Heart right ventricle (tissue), 16 donors: ENCODE results near the gene EGR1. TPM values are rescaled to one million over a fixed set of nuclear protein-coding genes. Genes with fewer than 3 reads are reported as not detected.

Experiments used
- ATAC-seq, 8 donors: fragments of 200-7000 bp; cut with Tn5 transposase; one replicate each; pipeline ENCODE4 v1.9.1; 2020; ENCODE audit warnings: mild to moderate bottlenecking in 8 of 8, moderate library complexity in 8 of 8, moderate number of reproducible peaks in 1 of 8
- DNase-seq, 2 donors: peaks; one replicate each; pipeline ENCODE4 v3.0.0-alpha.2; 2020
- H3K27ac ChIP-seq, 10 donors: fragments of 200-600 bp; sonication (generic) in 2 of 10; one replicate each; pipeline versions ENCODE4 v1.5.0 to v1.8.0; 2020 to 2022; ENCODE audit warnings: mild to moderate bottlenecking in 3 of 10
- H3K27me3 ChIP-seq, 7 donors: fragments of 200-600 bp; one replicate each; pipeline ENCODE4 v1.8.0; 2021 to 2022; ENCODE audit warnings: mild to moderate bottlenecking in 2 of 7
- H3K36me3 ChIP-seq, 9 donors: fragments of 200-600 bp; sonication (generic) in 1 of 9; one replicate each; pipeline versions ENCODE4 v1.5.0 to v1.8.0; 2020 to 2022; ENCODE audit warnings: mild to moderate bottlenecking in 2 of 9
- H3K4me1 ChIP-seq, 9 donors: fragments of 200-600 bp; sonication (generic) in 1 of 9; one replicate each; pipeline versions ENCODE4 v1.5.0 to v1.8.0; 2020 to 2022; ENCODE audit warnings: mild to moderate bottlenecking in 4 of 9
- H3K4me3 ChIP-seq, 10 donors: fragments of 200-600 bp; sonication (generic) in 2 of 10; one replicate each; pipeline versions ENCODE4 v1.5.0 to v1.8.0; 2020 to 2022; ENCODE audit warnings: mild to moderate bottlenecking in 7 of 10, moderate library complexity in 2 of 10
- H3K9me3 ChIP-seq, 11 donors: fragments of 200-600 bp in 10 of 11; sonication (generic) in 2 of 11; one replicate each; pipeline versions ENCODE4 v1.5.0 to v1.8.0; 2013 to 2022; ENCODE audit warnings: mild to moderate bottlenecking in 2 of 11, control low read depth in 1 of 11, moderate library complexity in 1 of 11
- CTCF ChIP-seq, 9 donors: fragments of 200-600 bp; sonication (generic) in 2 of 9; IDR thresholded peaks; one replicate each; pipeline versions ENCODE4 v1.5.0 to v1.8.0; 2021 to 2022; ENCODE audit warnings: antibody characterized with exemption in 9 of 9, mild to moderate bottlenecking in 5 of 9, moderate library complexity in 1 of 9
- WGBS, 2 donors: extraction: QIAGEN DNeasy Blood & Tissue Kit; methylation state at CpG; one replicate each; pipeline ENCODE4 v1.1.7; 2013; ENCODE audit warnings: inconsistent platforms in 1 of 2; 5-methylcytosine and 5-hydroxymethylcytosine counted together
- intact Hi-C, 10 donors: fragments of 100-400 bp; cut with DNase I; formaldehyde crosslinking; loops; one replicate each; pipeline versions ENCODE4 v1.11.1 to v1.14.2; 2022
- polyA plus RNA-seq, 2 donors: library from polyadenylated mRNA; stranded (reverse); fragments of 200-250 nt; gene quantifications; one replicate each; pipeline ENCODE4 v1.2.3, GENCODE V29; 2013
- total RNA-seq, 10 donors: library from RNA; stranded (reverse); fragmentation: NEBNext Ultra II Directional in 3 of 10; extraction: Animal tissue kit (Norgen Biotek cat#: 25700) in 3 of 10; gene quantifications; one replicate each; pipeline versions ENCODE4 v1.2.1 to v1.2.4, GENCODE V29; 2021 to 2023
- donor health status: Arrhythmogenic right ventricular cardiomyopathy.
- donor health status: ischemic (EF 13 %, LVEDD 7.1; RV severe dilation, severe dysfunction).
- donor health status: healthy with polysubstance abuse.
- donor health status: DM: no; HTN: yes; CAD: no.
- donor health status: DM: no; HTN: no; CAD: no.
- donor health status: ischemic (EF 25% LVEDD 6.9; RV normal size, moderate dysfunction).
- donor health status: ischemic (EF 25% LVEDD 5.7; RV mildly dilated, moderate dysfunction).
- donor health status: healthy.
- donor health status: DM: yes; HTN: yes; CAD: no.
- donor health status: Ischemic cardiomyopathy.
- donor health status: ischemic (EF 35%, LVEDD 5.7; RV mildly dilated, moderate dysfunction).
- donor health status: nonischemic (EF 11% LVEDD 7.7; RV severe dilation, severe dysfunction).
- donor health status: DM: yes; HTN: yes; CAD: no.
- donor health status: PGD.
- donor health status: ischemic (EF 29% LVEDD 5.4; RV normal size, mild dysfunction).
- donor health status: nonischemic (EF 23%, LVEDD 6.1; RV moderate dilation, normal function).

EGR1 gene
- total and polyA plus RNA-seq, 12 donors = 5.2 to 164 (median 33.7) TPM

GRCh38 chr5:138444774-138445546, 20.3 kb upstream of the EGR1 start:
- 84 to 86% methylated on average over 22 of the region's 22 CpGs for WGBS, 2 donors
- ATAC-seq = peak in 1 of 8 donors; percentile 14

GRCh38 chr5:138445547-138446271, 19.6 kb upstream of the EGR1 start:
- H3K4me1 ChIP-seq = peaks cover 0 to 12% (median 9%) of the 10 kb centered on the region in 9 donors
- no peak for ATAC-seq
- peaks cover 0 to 4% (median 0%) of the 10 kb centered on the region in 9 donors for H3K36me3 ChIP-seq
- no peak overlapping the region for H3K4me3 ChIP-seq
- H3K9me3 ChIP-seq = no peaks in the 10 kb centered on the region
- no peaks in the 10 kb centered on the region for H3K27me3 ChIP-seq
- no peak for TF ChIP-seq CTCF (IDR thresholded peaks at IDR 0.05)
- intact Hi-C loops = no loop called here
- no peak overlapping the region for H3K27ac ChIP-seq
- 85 to 88% methylated on average over 18 of the region's 18 CpGs for WGBS, 2 donors
- no peak for DNase-seq

More at GRCh38 chr5:138444774-138445546, 20.3 kb upstream of the EGR1 start:
- Histone ChIP-seq H3K36me3 (peaks cover 0 to 4% (median 0%) of the 10 kb centered on the region in 9 donors), H3K4me3 (no peak overlapping the region), H3K9me3 (no peaks in the 10 kb centered on the region), H3K27me3 (no peaks in the 10 kb centered on the region), H3K4me1 (peaks cover 0 to 8% (median 6%) of the 10 kb centered on the region in 9 donors), H3K27ac (no peak overlapping the region)
- intact Hi-C loops = no loop called here
- DNase-seq = no peak
- TF ChIP-seq CTCF (IDR thresholded peaks at IDR 0.05) = no peak

GRCh38 chr5:138448070-138448469, 17.2 kb upstream of the EGR1 start:
- Histone ChIP-seq H3K9me3 (no peaks in the 10 kb centered on the region), H3K4me1 (peaks cover 0 to 12% (median 9%) of the 10 kb centered on the region in 9 donors), H3K36me3 (peaks cover 0 to 4% (median 0%) of the 10 kb centered on the region in 9 donors), H3K27me3 (no peaks in the 10 kb centered on the region), H3K4me3 (no peak overlapping the region), H3K27ac (no peak overlapping the region)
- TF ChIP-seq CTCF (IDR thresholded peaks at IDR 0.05) = no peak
- WGBS, 2 donors = 87 to 89% methylated on average over 6 of the region's 6 CpGs
- intact Hi-C loops = no loop called here
- ATAC-seq (no peak), DNase-seq (no peak)

- H3K36me3 ChIP-seq = peaks cover 0 to 4% (median 0%) of the 10 kb centered on the region in 9 donors
- no peak for TF ChIP-seq CTCF (IDR thresholded peaks at IDR 0.05)
- no peaks in the 10 kb centered on the region for H3K9me3 ChIP-seq
- ATAC-seq = no peak
- 77 to 80% methylated on average over 9 of the region's 9 CpGs for WGBS, 2 donors
- intact Hi-C loops = no loop called here
- peaks cover 0 to 12% (median 9%) of the 10 kb centered on the region in 9 donors for H3K4me1 ChIP-seq
- H3K4me3 ChIP-seq = no peak overlapping the region
- no peak for DNase-seq
- H3K27me3 ChIP-seq = no peaks in the 10 kb centered on the region
- no peak overlapping the region for H3K27ac ChIP-seq
These were observed 16.5 kb upstream of the EGR1 start for GRCh38 chr5:138448481-138449398.
